SK-N-SH (cell line): Measurements from ENCODE around the gene PPM1L. TPM values are rescaled to one million over a fixed set of nuclear protein-coding genes. Genes with fewer than 3 reads are reported as not detected.

Source experiments
- CTCF ChIA-PET: fragments of 300-600, 350-600 bp; formaldehyde crosslinking; extraction: SDS; loops from one replicate; lab custom pipeline; 2021; lab: Yijun Ruan, JAX
- POLR2A ChIA-PET: fragments of 350-600 bp; sonication (Branson Sonifier 250); formaldehyde crosslinking; extraction: SDS; loops from one replicate; lab custom pipeline; 2020; ENCODE audit warnings: antibody characterized with exemption, inconsistent platforms; lab: Yijun Ruan, JAX
- DNase-seq: peaks from one replicate; pipeline ENCODE4 v3.0.0; 2012
- H2AFZ ChIP-seq: fragments of 200-600 bp; sonication (generic); 2 replicates; pipeline ENCODE4 v1.8.1; 2016; ENCODE audit warnings: antibody characterized with exemption, mild to moderate bottlenecking, low read depth
- H3F3A ChIP-seq: fragments of 200-600 bp; sonication (generic); replicated peaks from 2 replicates; pipeline ENCODE3; 2016; ENCODE audit warnings: antibody characterized with exemption, mild to moderate bottlenecking; ENCODE audit not compliant: insufficient read depth
- H3K27ac ChIP-seq, 2 experiments: fragments of 200-500 bp in 1 of 2; fragments of 200-600 bp in 1 of 2; sonication (Bioruptor generic) in 1 of 2; sonication (generic), shearing (Covaris generic) in 1 of 2; 2 replicates each; pipeline versions ENCODE4 v1.5.1 to v1.6.1; 2014 to 2016; ENCODE audit warnings: low read depth in 2 of 2, inconsistent platforms in 1 of 2, low read length in 1 of 2, mild to moderate bottlenecking in 1 of 2, mixed read lengths in 1 of 2
- H3K27me3 ChIP-seq: fragments of 200-600 bp; sonication (generic), shearing (Covaris generic); 2 replicates; pipeline ENCODE4 v1.6.1; 2016; ENCODE audit warnings: mixed run types; ENCODE audit not compliant: insufficient read depth
- H3K36me3 ChIP-seq, 2 experiments: fragments of 200-500 bp in 1 of 2; fragments of 200-600 bp in 1 of 2; sonication (Bioruptor generic) in 1 of 2; sonication (generic) in 1 of 2; replicated peaks in 1 of 2; 2 replicates each; pipeline versions ENCODE3 to v1.5.1; 2014 to 2016; ENCODE audit warnings: low read length in 1 of 2, mild to moderate bottlenecking in 1 of 2; ENCODE audit not compliant: insufficient read depth in 2 of 2, control insufficient read depth in 1 of 2
- H3K4me1 ChIP-seq, 2 experiments: fragments of 200-500 bp in 1 of 2; fragments of 200-600 bp in 1 of 2; sonication (Bioruptor generic) in 1 of 2; sonication (generic), shearing (Covaris generic) in 1 of 2; 2 replicates each; pipeline versions ENCODE4 v1.5.1 to v1.6.1; 2014 to 2016; ENCODE audit warnings: low read depth in 1 of 2, low read length in 1 of 2, mixed run types in 1 of 2; ENCODE audit not compliant: insufficient read depth in 2 of 2, control insufficient read depth in 1 of 2
- H3K4me2 ChIP-seq: fragments of 200-600 bp; sonication (generic), shearing (Covaris generic); 2 replicates; pipeline ENCODE4 v1.6.1; 2017; ENCODE audit warnings: mixed run types
- H3K4me3 ChIP-seq, 2 experiments: fragments of 200-500 bp in 1 of 2; fragments of 200-600 bp in 1 of 2; sonication (Bioruptor generic) in 1 of 2; sonication (generic), shearing (Covaris generic) in 1 of 2; 2 replicates each; pipeline versions ENCODE4 v1.5.1 to v1.8.1; 2014 to 2016; ENCODE audit warnings: low read depth in 2 of 2, inconsistent platforms in 1 of 2, low read length in 1 of 2, mild to moderate bottlenecking in 1 of 2, mixed read lengths in 1 of 2, moderate library complexity in 1 of 2
- H3K79me2 ChIP-seq: fragments of 200-600 bp; sonication (generic); 2 replicates; pipeline ENCODE4 v1.8.1; 2017; ENCODE audit warnings: mild to moderate bottlenecking; ENCODE audit not compliant: insufficient read depth
- H3K9ac ChIP-seq: fragments of 200-600 bp; sonication (generic); 2 replicates; pipeline ENCODE4 v1.6.1; 2017; ENCODE audit warnings: mixed run types
- H3K9me2 ChIP-seq: fragments of 200-600 bp; sonication (generic); 2 replicates; pipeline ENCODE4 v1.6.1; 2017; ENCODE audit warnings: mixed run types
- H3K9me3 ChIP-seq: fragments of 200-600 bp; sonication (generic); 2 replicates; pipeline ENCODE4 v1.6.1; 2017; ENCODE audit warnings: mixed run types, mild to moderate bottlenecking, moderate library complexity
- H4K20me1 ChIP-seq: fragments of 200-600 bp; sonication (generic); 2 replicates; pipeline ENCODE4 v1.6.1; 2017; ENCODE audit warnings: mild to moderate bottlenecking, mixed run types; ENCODE audit not compliant: insufficient read depth
- EP300 ChIP-seq, 2 experiments: IDR thresholded peaks; 2 replicates each; pipeline versions ENCODE4 v1.4.0 to v1.6.1; 2012; ENCODE audit warnings: borderline replicate concordance in 1 of 2, low read depth in 1 of 2, low read length in 1 of 2
- FOXJ3 ChIP-seq: sonication (generic); formaldehyde crosslinking; IDR thresholded peaks from 2 replicates; pipeline ENCODE4 v1.5.1; 2020; ENCODE audit warnings: mild to moderate bottlenecking, missing genetic modification reagents
- FOXM1 ChIP-seq: IDR thresholded peaks from 2 replicates; pipeline ENCODE4 v1.4.0; 2012; ENCODE audit warnings: low read depth, mild to moderate bottlenecking
- IRF3 ChIP-seq: fragments of 150-350 bp; IDR thresholded peaks from 2 replicates; pipeline ENCODE4 v1.6.1; 2016; ENCODE audit warnings: mild to moderate bottlenecking, low read depth, low read length
- MAX ChIP-seq: IDR thresholded peaks from 2 replicates; pipeline ENCODE4 v1.4.0; 2012; ENCODE audit warnings: low read depth
- MEF2A ChIP-seq: IDR thresholded peaks from 2 replicates; pipeline ENCODE4 v1.4.0; 2012; ENCODE audit warnings: low read depth, borderline replicate concordance
- RAD21 ChIP-seq: IDR thresholded peaks from 2 replicates; pipeline ENCODE4 v1.6.1; 2012; ENCODE audit warnings: mild to moderate bottlenecking, low read length
- TEAD4 ChIP-seq: IDR thresholded peaks from 2 replicates; pipeline ENCODE4 v1.4.0; 2012; ENCODE audit warnings: mild to moderate bottlenecking, borderline replicate concordance; ENCODE audit not compliant: insufficient read depth
- YY1 ChIP-seq: IDR thresholded peaks from 2 replicates; pipeline ENCODE4 v1.4.0; 2012; ENCODE audit warnings: low read depth, mild to moderate bottlenecking
- WGBS: methylation state at CpG from one replicate; pipeline ENCODE4 v1.1.6; 2017; ENCODE audit warnings: low lambda C conversion rate; 5-methylcytosine and 5-hydroxymethylcytosine counted together
- polyA plus RNA-seq, 3 experiments: library from polyadenylated mRNA; depleted of rRNA; stranded (reverse); fragments of >200 nt; gene quantifications; 2 replicates each; pipeline ENCODE4 v1.2.3, GENCODE V29; 2012
- TF ChIP-seq, protein P1 (sequence below): IDR thresholded peaks from 2 replicates; pipeline ENCODE4; 2012
- TF ChIP-seq, protein P2 (sequence below): IDR thresholded peaks from 2 replicates; pipeline ENCODE4 v1.6.1; 2012; ENCODE audit warnings: mild to moderate bottlenecking, low read depth, low read length, moderate library complexity

Gene PPM1L
- polyA plus RNA-seq, 1 of the 3 experiments (the other 2 are of a cell fraction) = 0.16 TPM

DNA sequence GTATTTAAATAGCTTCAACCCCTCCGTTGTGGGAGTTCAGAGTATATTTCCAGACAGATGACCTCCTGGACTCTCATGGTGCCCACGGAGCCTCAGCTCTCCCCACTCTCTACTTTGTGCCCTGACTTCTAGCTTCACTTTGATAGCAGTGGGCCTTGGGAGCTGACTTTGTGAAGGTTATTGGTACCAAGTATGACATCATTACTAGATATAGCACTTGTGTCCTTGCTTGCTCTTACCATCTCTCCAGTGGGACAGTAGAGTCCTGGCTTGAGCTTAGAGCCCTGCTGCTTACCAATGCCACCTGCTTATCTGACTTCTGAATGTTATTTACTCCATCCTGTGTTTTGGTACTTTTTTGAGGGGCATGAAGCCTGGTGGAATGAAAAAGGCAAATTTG, 53.4 kb downstream of the PPM1L start:
- no peaks in the 10 kb centered on the region for H3K79me2 ChIP-seq
- no peak overlapping the region for H3K4me2 ChIP-seq
- H3K4me3 ChIP-seq = no peak overlapping the region
- peaks cover 0 to 23% of the 10 kb centered on the region in 2 experiments; a peak in 2 of 4 replicates for H3K4me1 ChIP-seq
- H3K9ac ChIP-seq = no peak overlapping the region
- H2AFZ ChIP-seq = no peak overlapping the region
- ChIA-PET POLR2A (no interaction called here), CTCF (interaction anchor here (1.1 to 1.3 kb wide), 2 partner anchors 43 to 124 kb away, joined by 3 to 4 read pairs; no protein-coding TSS in a partner anchor)
- no peak for DNase-seq
- H3K36me3 ChIP-seq = no peaks in the 10 kb centered on the region
- no peaks in the 10 kb centered on the region for H3K9me3 ChIP-seq
- H4K20me1 ChIP-seq = no peaks in the 10 kb centered on the region
- no peak overlapping the region for H3K27ac ChIP-seq
- H3K27me3 ChIP-seq = no peaks in the 10 kb centered on the region
- no peaks in the 10 kb centered on the region for H3F3A ChIP-seq
- no peak for TF ChIP-seq YY1
- TF ChIP-seq, protein P1, sequence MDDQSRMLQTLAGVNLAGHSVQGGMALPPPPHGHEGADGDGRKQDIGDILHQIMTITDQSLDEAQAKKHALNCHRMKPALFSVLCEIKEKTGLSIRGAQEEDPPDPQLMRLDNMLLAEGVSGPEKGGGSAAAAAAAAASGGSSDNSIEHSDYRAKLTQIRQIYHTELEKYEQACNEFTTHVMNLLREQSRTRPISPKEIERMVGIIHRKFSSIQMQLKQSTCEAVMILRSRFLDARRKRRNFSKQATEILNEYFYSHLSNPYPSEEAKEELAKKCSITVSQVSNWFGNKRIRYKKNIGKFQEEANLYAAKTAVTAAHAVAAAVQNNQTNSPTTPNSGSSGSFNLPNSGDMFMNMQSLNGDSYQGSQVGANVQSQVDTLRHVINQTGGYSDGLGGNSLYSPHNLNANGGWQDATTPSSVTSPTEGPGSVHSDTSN = no peak
- TF ChIP-seq, protein P2, sequence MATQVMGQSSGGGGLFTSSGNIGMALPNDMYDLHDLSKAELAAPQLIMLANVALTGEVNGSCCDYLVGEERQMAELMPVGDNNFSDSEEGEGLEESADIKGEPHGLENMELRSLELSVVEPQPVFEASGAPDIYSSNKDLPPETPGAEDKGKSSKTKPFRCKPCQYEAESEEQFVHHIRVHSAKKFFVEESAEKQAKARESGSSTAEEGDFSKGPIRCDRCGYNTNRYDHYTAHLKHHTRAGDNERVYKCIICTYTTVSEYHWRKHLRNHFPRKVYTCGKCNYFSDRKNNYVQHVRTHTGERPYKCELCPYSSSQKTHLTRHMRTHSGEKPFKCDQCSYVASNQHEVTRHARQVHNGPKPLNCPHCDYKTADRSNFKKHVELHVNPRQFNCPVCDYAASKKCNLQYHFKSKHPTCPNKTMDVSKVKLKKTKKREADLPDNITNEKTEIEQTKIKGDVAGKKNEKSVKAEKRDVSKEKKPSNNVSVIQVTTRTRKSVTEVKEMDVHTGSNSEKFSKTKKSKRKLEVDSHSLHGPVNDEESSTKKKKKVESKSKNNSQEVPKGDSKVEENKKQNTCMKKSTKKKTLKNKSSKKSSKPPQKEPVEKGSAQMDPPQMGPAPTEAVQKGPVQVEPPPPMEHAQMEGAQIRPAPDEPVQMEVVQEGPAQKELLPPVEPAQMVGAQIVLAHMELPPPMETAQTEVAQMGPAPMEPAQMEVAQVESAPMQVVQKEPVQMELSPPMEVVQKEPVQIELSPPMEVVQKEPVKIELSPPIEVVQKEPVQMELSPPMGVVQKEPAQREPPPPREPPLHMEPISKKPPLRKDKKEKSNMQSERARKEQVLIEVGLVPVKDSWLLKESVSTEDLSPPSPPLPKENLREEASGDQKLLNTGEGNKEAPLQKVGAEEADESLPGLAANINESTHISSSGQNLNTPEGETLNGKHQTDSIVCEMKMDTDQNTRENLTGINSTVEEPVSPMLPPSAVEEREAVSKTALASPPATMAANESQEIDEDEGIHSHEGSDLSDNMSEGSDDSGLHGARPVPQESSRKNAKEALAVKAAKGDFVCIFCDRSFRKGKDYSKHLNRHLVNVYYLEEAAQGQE = no peak
- no peak for TF ChIP-seq FOXM1
- no peak for TF ChIP-seq RAD21
- no peak for TF ChIP-seq MAX
- no peak for TF ChIP-seq TEAD4
- no peak for TF ChIP-seq FOXJ3 (CRISPR knock-in tag)
- no peak for TF ChIP-seq EP300 (IDR thresholded peaks at IDR 0.05; ENCODE audit: borderline replicate concordance in 1 of 2, low read depth in 1 of 2, low read length in 1 of 2)
- no peak for TF ChIP-seq IRF3
- TF ChIP-seq MEF2A = no peak
- WGBS = 10% methylated on average over 2 of the region's 2 CpGs
- H3K9me2 ChIP-seq = no peaks in the 10 kb centered on the region
